ENCODE data around the gene BRD8. TPM values are rescaled to one million over a fixed set of nuclear protein-coding genes. Genes with fewer than 3 reads are reported as not detected.
A peak's percentile ranks its signal among the peaks of the same experiment; 100 is the strongest.
"Not testable (repeated sequence)": the region's sequence is repeated elsewhere in the genome, so short reads cannot be mapped to it uniquely, and the experiment has no call there.

Gene BRD8
- polyA plus RNA-seq, 1 of the 3 experiments (the other 2 are of a cell fraction) = 46.2 TPM

- DNase-seq = no peak
- ChIA-PET POLR2A (interaction anchor here (1.0 kb wide), 1 partner anchor 10 kb away, joined by 3 read pairs; the partner anchor contains the start of gene NME5), CTCF (interaction anchor here (1.6 to 4.8 kb wide), 2 partner anchors 15 to 72 kb away, joined by 6 to 19 read pairs; no protein-coding TSS in a partner anchor)
- H3K4me2 ChIP-seq = no peak overlapping the region
- no peaks in the 10 kb centered on the region for H3K27me3 ChIP-seq (ENCODE audit: insufficient read depth)
- TF ChIP-seq ELF1 (IDR thresholded peaks at IDR 0.05) (no peak), SIN3A (IDR thresholded peaks at IDR 0.05; ENCODE audit: borderline replicate concordance, low read depth, low read length) (peak; percentile 17; the same call in 1 of the 2 replicates)
- H2AFZ ChIP-seq (ENCODE audit: low read depth) = peak overlapping the region; percentile 84; the same call in 1 of the 2 replicates
- H3K27ac ChIP-seq (ENCODE audit: low read depth in 2 of 2, low read length in 1 of 2) = no peak overlapping the region; a peak in 1 of 4 replicates
- no peaks in the 10 kb centered on the region for H3K79me2 ChIP-seq (ENCODE audit: insufficient read depth)
- H3K4me3 ChIP-seq (ENCODE audit: low read depth in 2 of 2, low read length in 1 of 2) = no peak overlapping the region
- H3K4me1 ChIP-seq (ENCODE audit: control insufficient read depth in 1 of 2, insufficient read depth in 2 of 2, low read depth in 1 of 2, low read length in 1 of 2) = no peaks in the 10 kb centered on the region
- no peaks in the 10 kb centered on the region for H3K9me2 ChIP-seq
- H3K9ac ChIP-seq = no peak overlapping the region
- H3K9me3 ChIP-seq = no peaks in the 10 kb centered on the region
- peaks cover 7% of the 10 kb centered on the region for H3F3A ChIP-seq (replicated peaks; ENCODE audit: insufficient read depth)
- H4K20me1 ChIP-seq (ENCODE audit: insufficient read depth) = no peaks in the 10 kb centered on the region
- WGBS (ENCODE audit: low lambda C conversion rate) = 15% methylated on average over 1 of the region's 1 CpG
- H3K36me3 ChIP-seq (replicated peaks in 1 of 2; ENCODE audit: control insufficient read depth in 1 of 2, insufficient read depth in 2 of 2, low read length in 1 of 2) = no peaks in the 10 kb centered on the region
Observed at GRCh38 chr5:138148811-138149210, 29.6 kb downstream of the BRD8 start.

GRCh38 chr5:138143578-138143977, 34.9 kb downstream of the BRD8 start:
- POLR2A ChIA-PET = not testable (repeated sequence)

GRCh38 chr5:138141734-138142133, 36.7 kb downstream of the BRD8 start:
- Histone ChIP-seq H3K27me3 (ENCODE audit: insufficient read depth) (no peaks in the 10 kb centered on the region), H2AFZ (ENCODE audit: low read depth) (0 out of 2 replicates have a peak overlapping the region, but pooled peaks have one; percentile 14), H3K36me3 (replicated peaks in 1 of 2; ENCODE audit: control insufficient read depth in 1 of 2, insufficient read depth in 2 of 2, low read length in 1 of 2) (no peaks in the 10 kb centered on the region), H3K4me2 (no peak overlapping the region), H3K9me3 (no peaks in the 10 kb centered on the region), H3K9ac (no peak overlapping the region), H3K9me2 (no peaks in the 10 kb centered on the region), H3K4me3 (ENCODE audit: low read depth in 2 of 2, low read length in 1 of 2) (no peak overlapping the region), H3F3A (replicated peaks; ENCODE audit: insufficient read depth) (peaks cover 9% of the 10 kb centered on the region), H3K4me1 (ENCODE audit: control insufficient read depth in 1 of 2, insufficient read depth in 2 of 2, low read depth in 1 of 2, low read length in 1 of 2) (no peaks in the 10 kb centered on the region), H3K27ac (ENCODE audit: low read depth in 2 of 2, low read length in 1 of 2) (no peak overlapping the region), H3K79me2 (ENCODE audit: insufficient read depth) (no peaks in the 10 kb centered on the region), H4K20me1 (ENCODE audit: insufficient read depth) (no peaks in the 10 kb centered on the region)
- POLR2A ChIA-PET = no interaction called here
- 50% methylated on average over 1 of the region's 1 CpG for WGBS (ENCODE audit: low lambda C conversion rate)
- CTCF ChIA-PET = interaction anchor here (0.7 to 2.3 kb wide), 3 partner anchors 8 to 38 kb away, joined by 3 to 5 read pairs (median 4); no protein-coding TSS in a partner anchor
- no peak for DNase-seq
- TF ChIP-seq GATA2 (CRISPR knock-in tag; IDR thresholded peaks at IDR 0.05) = no peak
- no peak for TF ChIP-seq EP300 (IDR thresholded peaks at IDR 0.05; ENCODE audit: borderline replicate concordance in 1 of 2, low read depth in 1 of 2, low read length in 1 of 2)
- no peak for TF ChIP-seq EZH2phosphoT487 (IDR thresholded peaks at IDR 0.05; ENCODE audit: borderline replicate concordance, low read depth)
- TF ChIP-seq FOXJ3 (CRISPR knock-in tag; IDR thresholded peaks at IDR 0.05) = no peak
- no peak for TF ChIP-seq YY1 (IDR thresholded peaks at IDR 0.05; ENCODE audit: low read depth)
- no peak for TF ChIP-seq CTCF (IDR thresholded peaks at IDR 0.05)
- no peak for TF ChIP-seq TEAD4 (IDR thresholded peaks at IDR 0.05; ENCODE audit: borderline replicate concordance, insufficient read depth)
- TF ChIP-seq NFIC (IDR thresholded peaks at IDR 0.05; ENCODE audit: borderline replicate concordance) = no peak
- no peak for TF ChIP-seq MXI1 (IDR thresholded peaks at IDR 0.05; ENCODE audit: low read depth, low read length)
- no peak for TF ChIP-seq RCOR1 (IDR thresholded peaks at IDR 0.05; ENCODE audit: low read length)
- no peak for TF ChIP-seq CHD2 (IDR thresholded peaks at IDR 0.05; ENCODE audit: low read length, partially characterized antibody)
- TF ChIP-seq SIN3A (IDR thresholded peaks at IDR 0.05; ENCODE audit: borderline replicate concordance, low read depth, low read length) = no peak
- no peak for TF ChIP-seq MAX (IDR thresholded peaks at IDR 0.05; ENCODE audit: low read depth)
- no peak for TF ChIP-seq GABPA (IDR thresholded peaks at IDR 0.05; ENCODE audit: low read depth)
- no peak for TF ChIP-seq MEF2A (IDR thresholded peaks at IDR 0.05; ENCODE audit: borderline replicate concordance, low read depth)
- TF ChIP-seq JUND (IDR thresholded peaks at IDR 0.05) = no peak
- TF ChIP-seq ZBTB33 (IDR thresholded peaks at IDR 0.05; ENCODE audit: borderline replicate concordance, low read depth) = no peak

More at GRCh38 chr5:138143578-138143977, 34.9 kb downstream of the BRD8 start:
- not testable (repeated sequence) for H3F3A ChIP-seq (replicated peaks; ENCODE audit: insufficient read depth); H3K9me2 ChIP-seq; H3K9me3 ChIP-seq; DNase-seq; H4K20me1 ChIP-seq (ENCODE audit: insufficient read depth); H3K27me3 ChIP-seq (ENCODE audit: insufficient read depth); H3K4me3 ChIP-seq (ENCODE audit: low read depth in 2 of 2, low read length in 1 of 2); H3K4me1 ChIP-seq (ENCODE audit: control insufficient read depth in 1 of 2, insufficient read depth in 2 of 2, low read depth in 1 of 2, low read length in 1 of 2); H2AFZ ChIP-seq (ENCODE audit: low read depth); H3K36me3 ChIP-seq (replicated peaks in 1 of 2; ENCODE audit: control insufficient read depth in 1 of 2, insufficient read depth in 2 of 2, low read length in 1 of 2); H3K27ac ChIP-seq (ENCODE audit: low read depth in 2 of 2, low read length in 1 of 2); H3K79me2 ChIP-seq (ENCODE audit: insufficient read depth); H3K9ac ChIP-seq; H3K4me2 ChIP-seq
- CTCF ChIA-PET = interaction anchor here (1.3 to 2.3 kb wide), 4 partner anchors 10 to 108 kb away, joined by 4 to 12 read pairs (median 6); no protein-coding TSS in a partner anchor
- 77% methylated on average over 6 of the region's 6 CpGs for WGBS (ENCODE audit: low lambda C conversion rate)
